Stimulated activated CD4-positive, alpha-beta T cell treated with anti-CD3 and anti-CD28 coated beads, Interleukin-15, amount 100 ng/mL, for 48 hours (primary cell): ENCODE results near the gene CDC6.
A peak's percentile ranks its signal among the peaks of the same experiment; 100 is the strongest.

ENCODE experiments used
- DNase-seq, 2 donors: peaks; one replicate each; pipeline ENCODE4 v3.0.0-alpha.2; 2020; ENCODE audit warnings: low read depth in 2 of 2

The CDC6 gene

GRCh38 chr17:40287494-40288369 lies at the start of gene CDC6:
Gene CDC6, plus strand, starts transcription at chr17:40287879. Its CDS starts 1,542 bp downstream, at chr17:40289421.
- DNase-seq: peak; percentile 98 to 99

DNA sequence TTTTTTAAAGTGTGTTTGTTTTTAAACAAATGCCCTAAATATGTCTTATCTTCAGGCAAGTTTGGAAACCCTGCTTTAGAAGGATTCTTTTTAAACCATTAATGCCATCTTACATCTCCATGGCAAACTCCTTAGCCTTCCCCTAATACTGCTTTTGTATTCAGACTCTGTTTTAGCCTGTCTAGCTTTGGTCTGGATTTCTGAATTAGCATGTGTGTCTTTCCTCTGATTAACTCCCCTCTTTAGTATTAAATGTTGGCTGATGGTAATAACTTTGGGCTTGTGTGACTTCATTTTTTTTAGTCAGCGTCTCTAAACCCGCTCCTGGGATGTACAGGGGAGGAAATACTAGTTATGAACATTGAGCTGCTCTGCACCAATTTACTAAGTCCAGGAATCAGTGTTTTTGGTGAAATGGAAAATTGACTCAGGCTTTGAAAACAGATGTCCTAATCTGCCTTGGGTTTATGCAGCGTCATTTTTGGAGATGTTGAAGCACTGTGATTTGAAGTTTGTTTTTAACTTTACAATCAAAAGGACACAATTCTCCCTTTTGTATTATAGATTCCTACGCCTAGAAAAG lies 46.3 kb upstream of the CDC6 start:
- no peak for DNase-seq

GRCh38 chr17:40242774-40243173 lies 44.9 kb upstream of the CDC6 start:
- no peak for DNase-seq

DNA sequence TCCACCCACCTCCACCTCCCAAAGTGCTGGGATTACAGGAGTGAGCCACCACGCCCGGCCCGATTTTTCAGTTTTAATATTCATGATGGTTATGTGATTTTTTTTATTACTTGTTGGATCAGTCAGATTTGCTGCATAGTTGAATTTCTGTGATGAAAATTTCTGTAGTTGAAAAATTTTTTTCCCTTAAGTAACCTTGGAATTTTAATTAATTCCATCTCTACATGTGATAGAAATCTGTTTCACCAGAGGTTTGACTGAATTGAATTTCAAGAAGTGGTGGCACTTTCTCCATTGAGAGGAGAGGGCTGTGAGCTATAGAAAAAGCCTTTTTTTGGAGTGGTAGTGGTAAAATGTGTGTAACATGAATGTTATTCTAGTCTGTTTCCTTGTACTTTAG lies 43.9 kb upstream of the CDC6 start:
- DNase-seq: no peak

DNA sequence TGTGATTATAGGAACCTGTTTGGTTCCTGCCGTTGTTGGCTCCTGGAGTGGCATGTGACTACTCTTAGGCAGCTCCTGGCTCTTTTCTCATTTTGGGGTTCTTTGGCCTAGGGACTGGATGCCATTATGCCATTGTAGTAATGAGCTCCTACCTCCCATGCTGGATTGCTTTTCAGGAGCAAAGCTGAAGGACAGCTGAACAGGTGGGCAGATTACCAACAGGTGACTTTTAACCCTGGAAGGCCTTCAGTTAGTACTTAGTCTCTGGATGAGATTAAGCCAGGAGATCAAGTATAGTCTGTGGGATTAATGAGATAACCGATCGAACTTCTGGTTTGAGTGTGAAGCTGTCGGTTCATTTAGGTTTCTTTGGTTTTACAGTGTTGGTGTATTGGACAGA lies 43.4 kb upstream of the CDC6 start:
- no peak for DNase-seq

DNA sequence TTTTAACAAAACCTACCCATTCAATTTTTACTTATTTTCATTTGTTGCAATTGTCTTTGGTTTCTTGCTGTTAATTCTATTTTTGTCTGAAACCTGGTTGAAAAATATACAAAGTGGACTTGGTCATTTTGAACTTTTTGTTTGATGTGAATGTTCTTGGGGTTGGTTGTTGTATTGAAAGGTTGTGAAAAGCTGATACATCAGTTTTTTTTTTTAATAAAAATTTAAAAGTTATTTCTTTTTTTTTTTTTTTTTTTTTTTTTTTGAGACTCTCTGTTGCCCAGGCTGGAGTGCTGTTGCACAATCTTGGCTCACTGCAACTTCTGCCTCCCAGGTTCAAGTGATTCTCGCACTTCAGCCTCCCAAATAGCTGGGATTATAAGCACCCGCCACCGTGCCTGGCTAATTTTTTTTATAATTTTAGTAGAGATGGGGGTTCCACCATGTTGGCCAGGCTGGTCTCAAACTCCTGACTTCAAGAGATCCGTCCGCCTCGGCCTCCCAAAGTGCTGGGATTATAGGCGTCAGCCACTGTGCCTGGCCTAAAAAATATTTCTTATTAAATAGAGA lies 39.7 kb upstream of the CDC6 start:
- no peak for DNase-seq

GRCh38 chr17:40248507-40248906 lies 39.2 kb upstream of the CDC6 start:
- no peak for DNase-seq

DNA sequence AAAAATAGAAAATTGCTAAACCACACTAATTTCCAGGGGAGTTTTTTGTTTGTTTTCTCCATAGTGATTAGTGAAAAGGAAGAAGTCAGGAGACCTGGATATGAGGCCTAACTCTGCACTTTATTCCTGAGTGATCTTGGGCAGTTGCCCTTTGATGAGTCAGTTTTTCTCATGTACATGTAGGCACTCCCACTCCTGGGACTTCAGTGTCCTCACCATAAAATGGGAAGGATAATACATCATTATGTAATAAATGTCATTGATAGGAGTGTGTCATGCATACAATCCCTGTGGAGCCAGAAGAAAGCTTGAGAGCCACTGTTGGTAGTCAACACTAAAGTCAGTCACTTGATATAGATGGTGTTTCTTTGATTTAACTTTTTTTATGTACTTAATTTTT lies 36.1 kb upstream of the CDC6 start:
- DNase-seq: no peak

- DNase-seq: no peak
Measured at GRCh38 chr17:40253565-40253964, 34.1 kb upstream of the CDC6 start.

DNA sequence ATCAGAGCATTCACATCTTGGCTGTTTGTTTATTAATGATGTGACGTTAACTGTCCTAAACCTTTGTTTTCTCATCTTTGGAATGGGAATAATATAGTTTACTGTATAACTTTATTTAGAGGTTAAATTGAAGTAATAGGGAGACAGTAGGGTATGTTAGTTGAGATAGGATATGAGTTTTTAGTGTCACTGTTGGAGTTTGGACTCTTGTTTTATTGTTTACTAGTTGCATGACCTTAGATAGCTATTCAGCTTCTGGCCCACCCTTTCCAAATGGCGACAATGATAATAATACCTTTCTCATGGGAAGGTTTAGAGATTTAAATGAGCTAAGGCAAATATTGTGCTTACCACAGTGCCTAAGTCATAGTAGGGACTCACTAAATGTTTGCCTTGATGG lies 28.2 kb upstream of the CDC6 start:
- DNase-seq: no peak

DNA sequence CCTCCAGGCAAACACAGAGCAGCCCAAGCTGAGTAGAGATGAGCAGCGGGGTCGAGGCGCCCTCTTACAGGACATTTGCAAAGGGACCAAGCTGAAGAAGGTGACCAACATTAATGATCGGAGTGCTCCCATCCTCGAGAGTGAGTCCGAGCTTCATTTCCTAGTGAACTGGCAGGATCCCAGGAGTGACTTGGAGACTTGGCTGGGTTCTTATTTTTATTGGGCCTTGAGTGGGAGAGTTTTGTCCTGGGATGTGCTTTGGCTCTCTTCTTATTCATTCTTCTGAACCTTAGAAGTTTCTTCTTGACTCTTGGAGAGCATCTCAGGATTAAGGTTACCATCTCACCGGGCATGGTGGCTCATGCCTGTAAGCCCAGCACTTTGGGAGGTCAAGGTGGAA lies 27.2 kb upstream of the CDC6 start:
- DNase-seq: no peak

DNA sequence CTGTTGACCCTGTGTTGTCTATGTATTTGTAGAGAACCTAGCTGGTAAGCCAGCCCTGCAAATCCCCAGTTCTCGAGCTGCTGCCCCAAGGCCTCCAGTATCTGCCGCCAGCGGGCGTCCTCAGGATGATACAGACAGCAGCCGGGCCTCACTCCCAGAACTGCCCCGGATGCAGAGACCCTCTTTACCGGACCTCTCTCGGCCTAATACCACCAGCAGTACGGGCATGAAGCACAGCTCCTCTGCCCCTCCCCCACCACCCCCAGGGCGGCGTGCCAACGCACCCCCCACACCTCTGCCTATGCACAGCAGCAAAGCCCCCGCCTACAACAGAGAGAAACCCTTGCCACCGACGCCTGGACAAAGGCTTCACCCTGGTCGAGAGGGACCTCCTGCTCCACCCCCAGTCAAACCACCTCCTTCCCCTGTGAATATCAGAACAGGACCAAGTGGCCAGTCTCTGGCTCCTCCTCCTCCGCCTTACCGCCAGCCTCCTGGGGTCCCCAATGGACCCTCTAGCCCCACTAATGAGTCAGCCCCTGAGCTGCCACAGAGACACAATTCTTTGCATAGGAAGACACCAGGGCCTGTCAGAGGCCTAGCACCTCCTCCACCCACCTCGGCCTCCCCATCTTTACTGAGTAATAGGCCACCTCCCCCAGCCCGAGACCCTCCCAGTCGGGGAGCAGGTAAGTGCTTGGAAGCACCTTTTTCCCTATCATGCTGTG lies 23.1 kb upstream of the CDC6 start:
- no peak for DNase-seq

GRCh38 chr17:40265337-40265736 lies 22.3 kb upstream of the CDC6 start:
- DNase-seq: no peak

GRCh38 chr17:40266882-40267281 lies 20.8 kb upstream of the CDC6 start:
- DNase-seq: no peak

DNA sequence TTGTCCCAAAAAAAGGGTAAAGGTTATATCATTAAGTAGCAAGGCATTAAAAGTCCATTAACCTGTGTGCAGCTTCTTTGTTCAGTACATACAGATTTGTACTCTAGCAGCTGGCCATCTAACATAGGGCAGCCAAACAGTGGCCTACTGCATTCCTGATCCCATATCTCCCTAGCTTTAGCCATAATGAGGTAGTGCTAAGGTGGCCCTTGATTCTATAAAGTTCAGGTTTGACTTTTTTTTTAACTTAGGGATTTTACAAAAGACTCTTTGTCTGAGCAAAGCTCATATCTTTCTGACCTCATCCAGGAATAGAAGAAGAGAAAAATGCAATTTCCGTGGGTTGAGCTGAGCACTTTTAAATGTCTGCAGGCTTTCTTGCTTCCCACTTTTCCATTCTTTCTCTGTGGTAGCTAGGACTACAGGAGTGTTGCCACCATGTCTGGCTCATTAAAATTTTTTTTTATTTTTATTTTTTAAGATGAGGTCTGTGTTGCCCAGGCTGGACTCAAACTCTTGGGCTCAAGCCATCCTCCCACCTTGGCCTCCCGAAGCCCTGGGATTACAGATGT lies 19.5 kb upstream of the CDC6 start:
- no peak for DNase-seq

DNA sequence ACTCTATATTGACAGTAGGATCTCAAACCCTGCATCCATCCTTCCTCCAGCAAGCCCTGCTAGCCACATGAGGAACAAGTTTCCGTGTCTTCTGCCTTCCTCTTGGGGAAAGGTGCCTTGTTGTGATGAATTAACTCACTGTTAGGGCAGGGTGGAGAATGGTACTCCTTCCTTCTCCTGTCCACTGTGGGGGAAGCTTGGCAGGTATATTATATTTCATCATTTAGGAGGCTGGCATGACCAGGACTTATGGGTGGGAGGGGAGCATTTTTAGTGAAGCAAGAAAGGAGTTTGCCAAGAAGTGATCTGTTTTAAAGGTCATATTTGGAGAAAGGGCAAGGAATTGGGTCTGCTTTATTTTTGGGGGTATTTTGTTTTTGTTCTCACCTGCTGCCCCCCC lies 9.3 kb upstream of the CDC6 start:
- no peak for DNase-seq

- DNase-seq: no peak
Measured at GRCh38 chr17:40279402-40279801, 8.3 kb upstream of the CDC6 start.

DNA sequence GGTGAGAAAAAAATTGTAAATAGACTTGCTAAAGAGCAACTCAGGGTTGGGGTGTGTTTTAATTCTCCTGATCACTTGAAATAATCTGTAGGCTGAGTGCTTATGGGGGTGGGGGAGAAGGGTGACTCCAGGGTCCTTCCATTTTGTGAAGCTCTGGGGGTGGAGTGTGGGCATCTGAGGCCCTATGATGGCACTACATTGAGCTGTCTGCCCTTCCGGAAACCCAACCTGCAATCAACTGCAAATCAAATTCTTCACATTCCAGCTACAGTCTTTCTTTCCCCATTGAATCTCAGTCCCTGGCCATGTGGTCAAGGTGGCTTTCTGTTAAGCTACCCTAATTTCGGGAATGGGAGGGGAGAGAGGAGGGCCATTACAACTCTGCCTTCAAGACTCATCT lies 6.0 kb upstream of the CDC6 start:
- DNase-seq: no peak

GRCh38 chr17:40283662-40284061 lies 4.0 kb upstream of the CDC6 start:
- DNase-seq: no peak

DNA sequence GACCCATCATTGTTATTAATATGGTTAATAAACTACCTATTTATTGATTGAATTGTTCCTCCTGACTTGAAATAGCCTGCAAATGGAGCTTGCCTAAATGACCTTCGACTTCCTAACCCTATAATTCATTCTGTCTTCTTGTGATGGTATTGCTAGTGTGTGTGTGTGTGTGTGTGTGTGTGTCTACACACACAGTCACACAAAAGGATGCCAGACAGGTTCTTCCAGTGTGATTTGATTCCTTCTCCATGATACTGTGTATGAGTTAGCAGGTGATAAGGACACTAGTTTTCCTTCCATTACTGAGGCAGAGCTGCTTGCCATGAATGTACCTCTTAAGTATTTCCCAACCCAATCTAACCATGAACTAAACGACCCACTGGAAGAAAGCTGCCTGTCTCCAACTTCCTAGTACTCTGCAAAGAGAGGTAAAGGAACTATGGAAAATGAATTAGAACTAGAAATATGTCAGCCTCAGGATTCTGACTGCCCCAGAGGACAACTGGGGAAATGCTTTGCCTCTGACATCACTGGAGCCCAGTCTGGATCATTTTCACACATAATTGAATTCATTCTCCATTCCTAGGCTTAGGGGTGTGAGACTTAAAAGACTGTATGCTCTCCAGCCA lies 3.5 kb upstream of the CDC6 start:
- DNase-seq: no peak

DNA sequence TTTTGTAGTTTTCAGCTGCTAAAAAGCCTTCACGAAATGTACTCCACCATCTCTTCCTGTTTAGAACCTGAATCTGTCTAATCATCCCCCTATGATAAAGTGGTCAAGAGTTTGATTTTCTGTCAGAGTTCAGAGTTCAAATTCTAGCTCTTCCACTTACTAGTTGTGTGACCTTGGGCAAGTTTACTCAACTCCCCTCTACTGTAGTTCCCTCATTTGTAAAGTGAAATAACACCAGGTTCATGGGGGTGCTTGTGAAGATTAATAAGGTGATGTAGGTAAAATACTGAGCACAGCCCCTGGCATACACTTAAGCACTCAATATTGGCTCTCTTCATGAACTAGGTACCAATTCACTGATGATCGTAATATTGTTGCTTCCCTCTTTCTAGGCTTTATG lies 1.2 kb upstream of the CDC6 start:
- DNase-seq: no peak

DNA sequence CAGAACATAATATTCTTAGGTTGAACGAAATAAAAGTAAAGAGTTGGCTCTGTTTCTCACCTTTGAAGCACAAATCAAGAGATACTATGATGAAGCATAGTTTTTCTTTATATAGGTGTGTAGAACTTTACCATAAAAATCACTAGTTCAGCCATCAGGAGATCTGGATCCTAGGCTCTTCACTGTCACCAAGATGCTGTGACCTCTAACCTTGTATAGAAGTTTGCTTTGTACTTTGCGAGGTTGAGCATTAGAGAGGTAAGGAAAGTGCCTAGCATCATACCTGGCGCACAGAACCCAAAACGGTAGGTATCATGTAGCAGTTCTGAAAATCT lies 553 bp upstream of the CDC6 start:
- no peak for DNase-seq
